Measurements from ENCODE around the gene ZNF793. TPM values are rescaled to one million over a fixed set of nuclear protein-coding genes. Genes with fewer than 3 reads are reported as not detected.

ZNF793 gene
- total RNA-seq (2014; rRNA removed; shearing (Covaris generic)) = not detected in 2 replicates

- peak; percentile 93 for DNase-seq (ENCODE audit: low spot score)
- in situ Hi-C loops (cut with HindIII; ENCODE audit: low sequenced_read_pairs) = no loop called here
These were observed at the start of gene ZNF793 for GRCh38 chr19:37506387-37507166. TSS of gene ZNF793 (plus strand) at chr19:37506939. CDS start at chr19:37523440, 16,501 bp downstream.

DNA sequence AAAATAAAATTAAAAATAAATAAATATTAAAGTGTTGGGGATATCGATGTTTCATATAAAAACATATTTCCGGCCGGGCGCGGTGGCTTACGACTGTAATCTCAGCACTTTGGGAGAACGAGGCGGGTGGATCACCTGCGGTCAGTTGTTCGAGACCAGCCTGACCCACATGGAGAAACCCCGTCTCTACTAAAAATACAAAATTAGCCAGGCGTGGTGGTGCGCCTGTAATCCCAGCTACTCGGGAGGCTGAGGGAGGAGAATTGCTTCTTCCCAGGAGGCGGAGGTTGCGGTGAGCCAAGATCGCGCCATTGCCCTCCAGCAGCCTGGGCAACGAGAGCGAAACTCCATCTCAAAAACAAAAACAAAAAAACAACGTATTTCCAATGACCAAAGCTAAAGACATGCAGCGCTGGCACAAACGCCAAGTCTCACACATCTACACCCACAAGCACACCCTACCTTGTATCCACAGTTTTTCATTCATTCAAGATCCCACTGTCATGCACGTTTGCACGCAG is 40.4 kb upstream of the ZNF793 start:
- in situ Hi-C loops (cut with HindIII; ENCODE audit: low sequenced_read_pairs) = no loop called here
- DNase-seq (ENCODE audit: low spot score) = no peak

GRCh38 chr19:37466798-37467607 is 39.7 kb upstream of the ZNF793 start, which contains the start of gene ZNF569:
TSS of gene ZNF569 (minus strand) at chr19:37467444. CDS start at chr19:37444921, 22,523 bp downstream.
- in situ Hi-C loops (cut with HindIII; ENCODE audit: low sequenced_read_pairs) = no loop called here

GRCh38 chr19:37467608-37468090 is 39.1 kb upstream of the ZNF793 start:
- DNase-seq (ENCODE audit: low spot score) = no peak
- in situ Hi-C loops (cut with HindIII; ENCODE audit: low sequenced_read_pairs) = no loop called here

More at GRCh38 chr19:37466798-37467607, 39.7 kb upstream of the ZNF793 start, which contains the start of gene ZNF569:
- DNase-seq (ENCODE audit: low spot score) = peak; percentile 98

DNA sequence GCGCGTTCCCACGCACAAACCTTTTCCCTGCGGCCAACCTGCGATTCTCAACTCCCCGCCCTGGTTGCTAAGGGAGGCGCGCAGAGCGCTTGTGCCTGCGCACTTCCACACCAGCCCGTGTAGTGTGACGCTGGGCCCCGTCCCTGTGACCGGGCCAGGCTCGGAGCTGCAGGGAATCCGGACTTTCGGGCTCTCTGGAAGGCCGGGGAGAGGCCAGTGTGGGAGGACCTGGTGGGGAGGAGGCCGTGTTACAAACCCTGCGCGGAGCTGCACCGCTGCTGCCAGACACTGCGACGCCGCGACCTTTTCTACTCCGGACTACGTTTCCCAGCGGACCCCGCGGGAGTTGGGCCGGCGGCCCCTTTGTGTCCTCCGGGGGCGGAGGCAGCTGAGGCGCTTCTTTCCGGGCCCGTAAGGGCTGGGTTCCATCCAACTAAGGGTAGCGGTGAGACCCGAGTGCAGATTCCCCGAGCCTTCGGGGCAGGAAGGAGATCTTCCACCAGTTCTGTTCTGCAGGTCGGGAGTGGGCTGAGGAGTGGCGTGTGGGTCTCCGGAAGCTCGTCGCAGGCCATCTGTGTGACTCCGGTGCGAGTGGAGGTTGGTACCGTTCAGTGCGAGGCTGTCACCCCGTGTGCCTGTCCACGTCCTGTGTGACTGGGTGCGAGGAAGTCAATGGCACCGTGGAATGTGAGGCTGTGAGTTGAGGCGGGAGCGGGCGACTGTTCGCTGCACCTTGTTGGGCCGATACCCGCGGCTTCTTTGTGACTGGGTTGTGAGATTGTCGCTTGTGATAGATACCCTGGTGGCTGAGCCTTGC is 37.6 kb upstream of the ZNF793 start, which contains the start of gene ZNF570:
TSS of gene ZNF570 (plus strand) at position 396 of the 817 bp plus-strand sequence. CDS start 999 bp downstream, outside the sequence.
- in situ Hi-C loops (cut with HindIII; ENCODE audit: low sequenced_read_pairs) = no loop called here
- DNase-seq (ENCODE audit: low spot score) = peak; percentile 90

GRCh38 chr19:37470216-37470615 is 36.5 kb upstream of the ZNF793 start:
- peak; percentile 0 for DNase-seq (ENCODE audit: low spot score)
- in situ Hi-C loops (cut with HindIII; ENCODE audit: low sequenced_read_pairs) = no loop called here

DNA sequence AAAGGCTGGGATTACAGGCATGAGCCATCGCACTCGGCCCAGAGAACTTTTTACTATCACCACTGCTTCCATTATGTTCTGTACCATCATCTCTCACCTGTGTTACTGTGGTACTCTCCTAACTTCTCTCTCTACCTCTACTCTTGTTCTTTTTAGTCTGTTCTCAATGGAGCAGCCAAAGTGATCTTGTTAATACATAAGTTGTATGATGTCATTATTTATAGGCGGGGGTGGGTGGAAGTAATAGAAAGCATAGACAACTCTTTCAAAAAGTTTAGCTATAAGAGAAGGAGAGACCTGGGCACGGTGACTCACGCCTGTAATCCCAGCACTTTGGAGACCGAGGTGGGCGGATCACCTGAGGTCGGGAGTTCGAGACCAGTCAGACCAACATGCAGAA is 34.6 kb upstream of the ZNF793 start:
- DNase-seq (ENCODE audit: low spot score) = no peak
- in situ Hi-C loops (cut with HindIII; ENCODE audit: low sequenced_read_pairs) = no loop called here

- in situ Hi-C loops (cut with HindIII; ENCODE audit: low sequenced_read_pairs) = no loop called here
- no peak for DNase-seq (ENCODE audit: low spot score)
These were observed 22.2 kb upstream of the ZNF793 start for GRCh38 chr19:37484406-37485168.

DNA sequence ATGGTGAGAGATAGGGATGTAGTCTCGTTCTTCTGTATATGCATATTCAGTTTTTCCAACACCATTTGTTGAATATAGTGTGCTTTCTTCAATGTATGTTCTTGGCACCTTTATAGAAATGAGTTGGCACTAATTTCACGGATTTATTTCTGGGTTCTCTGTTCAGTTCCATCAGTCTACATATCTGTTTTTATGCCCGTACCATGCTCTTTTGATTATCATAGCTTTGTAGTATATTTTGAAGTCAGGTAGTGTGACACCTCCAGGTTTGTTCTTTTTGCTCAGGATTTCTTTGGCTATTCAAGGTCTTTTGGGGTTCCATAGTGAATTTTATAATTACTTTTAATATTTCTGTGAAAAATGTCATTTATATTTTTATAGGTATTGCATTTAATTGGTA is 14.5 kb upstream of the ZNF793 start:
- in situ Hi-C loops (cut with HindIII; ENCODE audit: low sequenced_read_pairs) = no loop called here
- no peak for DNase-seq (ENCODE audit: low spot score)

DNA sequence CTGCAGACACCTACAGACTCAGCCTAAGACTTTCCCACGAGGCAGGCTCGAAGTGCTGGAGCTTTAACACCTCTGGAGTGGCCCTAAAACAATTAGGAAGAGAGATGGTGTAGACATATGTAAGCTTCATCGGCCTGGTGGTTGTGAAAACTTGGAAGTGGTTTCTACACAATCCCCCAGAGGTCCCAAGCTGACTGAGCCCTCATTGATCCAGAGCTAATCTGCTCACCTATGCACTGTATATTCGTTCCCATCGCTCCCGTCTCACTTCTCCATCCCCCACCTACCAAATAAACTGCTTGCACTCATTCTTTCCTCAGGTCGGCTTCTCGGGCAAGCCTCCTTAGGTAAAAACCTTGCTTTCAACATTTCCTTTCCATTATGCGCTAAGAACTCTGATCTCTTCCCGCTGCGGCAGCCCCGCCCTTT is 767 bp upstream of the ZNF793 start:
- in situ Hi-C loops (cut with HindIII; ENCODE audit: low sequenced_read_pairs) = no loop called here
- DNase-seq (ENCODE audit: low spot score) = no peak

GRCh38 chr19:37507167-37507464 is 377 bp downstream of the ZNF793 start:
- DNase-seq (ENCODE audit: low spot score) = no peak
- in situ Hi-C loops (cut with HindIII; ENCODE audit: low sequenced_read_pairs) = no loop called here

- no peak for DNase-seq (ENCODE audit: low spot score)
- in situ Hi-C loops (cut with HindIII; ENCODE audit: low sequenced_read_pairs) = no loop called here
These were observed 4.4 kb downstream of the ZNF793 start for GRCh38 chr19:37511186-37511585.

GRCh38 chr19:37511821-37512220 is 5.1 kb downstream of the ZNF793 start:
- in situ Hi-C loops (cut with HindIII; ENCODE audit: low sequenced_read_pairs) = no loop called here
- no peak for DNase-seq (ENCODE audit: low spot score)

GRCh38 chr19:37513397-37513796 is 6.7 kb downstream of the ZNF793 start:
- in situ Hi-C loops (cut with HindIII; ENCODE audit: low sequenced_read_pairs) = no loop called here
- no peak for DNase-seq (ENCODE audit: low spot score)

- in situ Hi-C loops (cut with HindIII; ENCODE audit: low sequenced_read_pairs) = no loop called here
- DNase-seq (ENCODE audit: low spot score) = no peak
These were observed 13.2 kb downstream of the ZNF793 start for GRCh38 chr19:37519890-37520289.

DNA sequence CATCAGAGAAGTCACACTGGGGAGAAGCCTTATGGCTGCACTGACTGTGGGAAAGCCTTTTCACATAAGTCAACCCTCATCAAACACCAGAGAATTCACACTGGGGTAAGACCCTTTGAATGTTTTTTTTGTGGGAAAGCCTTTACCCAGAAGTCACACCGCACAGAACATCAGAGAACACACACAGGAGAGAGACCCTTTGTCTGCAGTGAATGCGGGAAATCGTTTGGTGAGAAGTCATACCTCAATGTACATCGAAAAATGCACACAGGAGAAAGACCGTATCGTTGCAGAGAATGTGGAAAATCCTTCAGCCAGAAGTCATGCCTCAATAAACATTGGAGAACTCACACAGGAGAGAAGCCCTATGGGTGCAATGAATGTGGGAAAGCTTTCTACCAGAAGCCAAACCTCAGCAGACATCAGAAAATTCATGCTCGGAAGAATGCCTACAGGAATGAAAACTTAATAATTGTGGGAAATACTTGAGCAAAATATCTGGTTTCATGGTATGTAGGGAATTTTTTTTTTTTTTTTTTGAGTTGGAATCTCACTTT is 30.7 kb downstream of the ZNF793 start:
- in situ Hi-C loops (cut with HindIII; ENCODE audit: low sequenced_read_pairs) = no loop called here
- DNase-seq (ENCODE audit: low spot score) = no peak

GRCh38 chr19:37551129-37551993 is 44.6 kb downstream of the ZNF793 start:
- in situ Hi-C loops (cut with HindIII; ENCODE audit: low sequenced_read_pairs) = no loop called here
- no peak for DNase-seq (ENCODE audit: low spot score)

All from G401 (cell line).